ENCODE measurements around the gene KIF1C.

- TF ChIP-seq POLR2A (IDR thresholded peaks at IDR 0.05; ENCODE audit: borderline replicate concordance, extremely low read depth, insufficient read depth, insufficient read length) (no peak), ZNF274 (IDR thresholded peaks at IDR 0.05; ENCODE audit: low read depth, low read length) (no peak), CTCF (IDR thresholded peaks at IDR 0.05 in 2 of 3, conservative IDR thresholded peaks at IDR 0.05 in 1 of 3; ENCODE audit: borderline replicate concordance in 1 of 3, insufficient read depth in 1 of 3, low read depth in 2 of 3, low read length in 2 of 3) (no peak), REST (IDR thresholded peaks at IDR 0.05; ENCODE audit: low read depth) (no peak), POLR2AphosphoS5 (IDR thresholded peaks at IDR 0.05; ENCODE audit: low read depth, low read length) (no peak)
These were observed 80.0 kb downstream of the KIF1C start for GRCh38 chr17:5077781-5078105.
